Endodermal cell (in vitro differentiated cells): Measurements from ENCODE around the gene ZEB2. TPM values are rescaled to one million over a fixed set of nuclear protein-coding genes. Genes with fewer than 3 reads are reported as not detected.

ENCODE experiments used
- DNase-seq: peaks from one replicate; pipeline ENCODE4 v3.0.0-alpha.2; 2017
- H3K27ac ChIP-seq: 2 replicates; pipeline ENCODE4 v1.5.1; 2013; ENCODE audit warnings: mild to moderate bottlenecking, low read depth, low read length, moderate library complexity
- H3K27me3 ChIP-seq: 2 replicates; pipeline ENCODE4 v1.6.1; 2013; ENCODE audit warnings: mild to moderate bottlenecking, low read length, moderate library complexity; ENCODE audit not compliant: insufficient read depth, control insufficient read depth, poor library complexity, severe bottlenecking
- H3K36me3 ChIP-seq: 2 replicates; pipeline ENCODE4 v1.7.0; 2013; ENCODE audit warnings: mild to moderate bottlenecking, low read length, moderate library complexity; ENCODE audit not compliant: control insufficient read depth, insufficient read depth
- H3K4me1 ChIP-seq: one replicate; pipeline ENCODE4 v1.7.0; 2013; ENCODE audit warnings: low read length; ENCODE audit not compliant: control insufficient read depth, insufficient read depth
- H3K4me3 ChIP-seq: 2 replicates; pipeline ENCODE4 v1.5.1; 2013; ENCODE audit warnings: mild to moderate bottlenecking, low read length, moderate library complexity
- H3K9ac ChIP-seq: 2 replicates; pipeline ENCODE4 v1.6.1; 2013; ENCODE audit warnings: mild to moderate bottlenecking, low read length, moderate library complexity; ENCODE audit not compliant: poor library complexity, severe bottlenecking; ENCODE audit errors: extremely low read depth
- H3K9me3 ChIP-seq: 2 replicates; pipeline ENCODE4 v1.6.1; 2013; ENCODE audit warnings: mild to moderate bottlenecking, low read length, moderate library complexity; ENCODE audit not compliant: control insufficient read depth
- H3K27ac Mint-ChIP-seq: 2 replicates; pipeline ENCODE4 v1.8.0; 2020; ENCODE audit warnings: mixed read lengths
- H3K27me3 Mint-ChIP-seq: 2 replicates; pipeline ENCODE4 v1.8.0; 2021; ENCODE audit warnings: mild to moderate bottlenecking, mixed read lengths; ENCODE audit not compliant: insufficient read depth
- H3K36me3 Mint-ChIP-seq: 2 replicates; pipeline ENCODE4 v1.8.0; 2020; ENCODE audit warnings: low read depth, mixed read lengths
- H3K4me1 Mint-ChIP-seq: 2 replicates; pipeline ENCODE4 v1.8.0; 2020; ENCODE audit warnings: mixed read lengths
- H3K4me3 Mint-ChIP-seq: 2 replicates; pipeline ENCODE4 v1.8.0; 2020; ENCODE audit warnings: mild to moderate bottlenecking, moderate library complexity, mixed read lengths
- H3K9me3 Mint-ChIP-seq: 2 replicates; pipeline ENCODE4 v1.8.0; 2020; ENCODE audit warnings: mild to moderate bottlenecking, mixed read lengths
- CTCF ChIP-seq: fragments of 200-600 bp; sonication (generic); conservative IDR thresholded peaks from 2 replicates; pipeline ENCODE4 v1.5.0; 2021; ENCODE audit warnings: antibody characterized with exemption, mild to moderate bottlenecking
- WGBS, 2 experiments: methylation state at CpG; one replicate each; pipeline versions ENCODE4 v1.1.5 to v1.1.7; 2013; ENCODE audit warnings: missing lambda C conversion rate in 2 of 2, mixed read lengths in 1 of 2; ENCODE audit not compliant: insufficient coverage in 1 of 2, insufficient read length in 1 of 2; 5-methylcytosine and 5-hydroxymethylcytosine counted together
- total RNA-seq, 2 donors: library from RNA; stranded (reverse); fragmentation: NEBNext Ultra II Directional in 1 of 2; extraction: Animal tissue kit (Norgen Biotek cat#: 25700) in 1 of 2; gene quantifications; 2 replicates in 1 of 2; 3 replicates in 1 of 2; pipeline ENCODE4 v1.2.1, GENCODE V29; 2021

ZEB2 gene
- total RNA-seq, 2 donors from 2014 or later = 0.29 to 0.31 TPM

- H3K9me3 ChIP-seq = no peaks in the 10 kb centered on the region
- Mint-ChIP-seq H3K9me3 (no peaks in the 10 kb centered on the region), H3K4me3 (no peak overlapping the region), H3K27ac (peak overlapping the region; percentile 78), H3K27me3 (no peaks in the 10 kb centered on the region), H3K4me1 (peaks cover 46% of the 10 kb centered on the region), H3K36me3 (no peaks in the 10 kb centered on the region)
- H3K36me3 ChIP-seq = no peaks in the 10 kb centered on the region
- peaks cover 7% of the 10 kb centered on the region for H3K4me1 ChIP-seq
- H3K27ac ChIP-seq = no peak overlapping the region
- H3K9ac ChIP-seq = peak overlapping the region; percentile 13
- DNase-seq = no peak
- H3K27me3 ChIP-seq = no peaks in the 10 kb centered on the region
- peak overlapping the region; percentile 32 for H3K4me3 ChIP-seq
- no peak for TF ChIP-seq CTCF
- 31% methylated on average over 4 of the region's 4 CpGs; no CpG with 5 or more reads in 1 of the 2 experiments for WGBS, 2 experiments
Observed at GRCh38 chr2:144346229-144346628, 173.7 kb downstream of the ZEB2 start.

GRCh38 chr2:144343145-144343544 lies 176.8 kb downstream of the ZEB2 start:
- H3K9ac ChIP-seq = no peak overlapping the region
- no peaks in the 10 kb centered on the region for H3K9me3 Mint-ChIP-seq
- H3K27ac ChIP-seq = no peak overlapping the region
- WGBS, 2 experiments = 94% methylated on average over 1 of the region's 1 CpG; no CpG with 5 or more reads in 1 of the 2 experiments
- H3K4me1 ChIP-seq = no peaks in the 10 kb centered on the region
- H3K4me3 Mint-ChIP-seq = no peak overlapping the region
- TF ChIP-seq CTCF = no peak
- no peaks in the 10 kb centered on the region for H3K36me3 ChIP-seq
- no peak overlapping the region for H3K4me3 ChIP-seq
- H3K36me3 Mint-ChIP-seq = no peaks in the 10 kb centered on the region
- no peaks in the 10 kb centered on the region for H3K27me3 Mint-ChIP-seq
- no peaks in the 10 kb centered on the region for H3K27me3 ChIP-seq
- DNase-seq = no peak
- no peak overlapping the region for H3K27ac Mint-ChIP-seq
- H3K4me1 Mint-ChIP-seq = peaks cover 22% of the 10 kb centered on the region
- no peaks in the 10 kb centered on the region for H3K9me3 ChIP-seq

- Histone ChIP-seq H3K27ac (no peak overlapping the region), H3K27me3 (no peaks in the 10 kb centered on the region), H3K9ac (no peak overlapping the region), H3K36me3 (no peaks in the 10 kb centered on the region), H3K4me1 (no peaks in the 10 kb centered on the region), H3K4me3 (no peak overlapping the region), H3K9me3 (no peaks in the 10 kb centered on the region)
- Mint-ChIP-seq H3K9me3 (no peaks in the 10 kb centered on the region), H3K27me3 (peaks cover 1% of the 10 kb centered on the region), H3K4me3 (no peak overlapping the region), H3K27ac (no peak overlapping the region), H3K36me3 (no peaks in the 10 kb centered on the region), H3K4me1 (peaks cover 7% of the 10 kb centered on the region)
- no peak for DNase-seq
- TF ChIP-seq CTCF = no peak
- WGBS, 2 experiments = 94 to 100% methylated on average over 1 of the region's 1 CpG
Observed at GRCh38 chr2:144341538-144341937, 178.4 kb downstream of the ZEB2 start.
